Measurements from ENCODE around the gene DHX8.

DHX8 gene

GRCh38 chr17:43531082-43531378 is 47.3 kb downstream of the DHX8 start:
- Histone ChIP-seq H3K4me2 (ENCODE audit: low read depth, low read length, poor library complexity, severe bottlenecking) (no peak overlapping the region), H3K79me2 (ENCODE audit: insufficient read depth, low read length) (no peaks in the 10 kb centered on the region), H3K36me3 (ENCODE audit: insufficient read depth, low read length) (peaks cover 11% of the 10 kb centered on the region; the same call in 1 of the 2 replicates), H3K4me1 (ENCODE audit: insufficient read depth, low read length, poor library complexity, severe bottlenecking) (peaks cover 2% of the 10 kb centered on the region), H3F3A (ENCODE audit: low read depth) (no peaks in the 10 kb centered on the region), H3K4me3 (ENCODE audit: low read length, poor library complexity, severe bottlenecking) (no peak overlapping the region), H3K27me3 (ENCODE audit: insufficient read depth, low read length, poor library complexity, severe bottlenecking) (no peaks in the 10 kb centered on the region), H3K9ac (ENCODE audit: low read depth, low read length, poor library complexity, severe bottlenecking) (no peak overlapping the region), H3K9me3 (ENCODE audit: insufficient read depth, low read depth, low read length) (no peaks in the 10 kb centered on the region), H4K20me1 (ENCODE audit: insufficient read depth, low read length, poor library complexity, severe bottlenecking) (no peaks in the 10 kb centered on the region), H3K9me2 (replicated peaks; ENCODE audit: low read depth, low read length) (no peaks in the 10 kb centered on the region), H2AFZ (ENCODE audit: low read length) (no peak overlapping the region)
- TF ChIP-seq CTCF (conservative IDR thresholded peaks at IDR 0.05; ENCODE audit: low read length) (no peak), EZH2phosphoT487 (IDR thresholded peaks at IDR 0.05; ENCODE audit: borderline replicate concordance) (no peak)

DNA sequence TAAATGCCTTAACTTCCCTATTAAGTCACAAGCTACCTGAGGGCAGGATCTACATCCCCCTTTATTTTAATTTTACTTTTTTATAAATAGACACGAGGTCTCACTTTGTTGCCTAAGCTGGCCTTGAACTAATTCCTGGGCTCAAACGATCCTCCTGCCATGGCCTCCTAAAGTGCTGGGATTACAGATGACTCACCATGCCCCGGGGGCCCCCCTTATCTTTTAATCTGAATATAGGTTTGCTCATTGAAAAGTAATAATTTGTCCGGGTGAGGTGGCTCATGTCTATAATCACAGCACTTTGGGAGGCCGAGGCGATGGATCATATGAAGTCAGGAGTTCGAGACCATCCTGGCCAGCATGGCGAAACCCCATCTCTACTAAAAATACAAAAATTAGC is 48.2 kb downstream of the DHX8 start:
- no peaks in the 10 kb centered on the region for H3K9me2 ChIP-seq (replicated peaks; ENCODE audit: low read depth, low read length)
- no peak overlapping the region for H2AFZ ChIP-seq (ENCODE audit: low read length)
- H3F3A ChIP-seq (ENCODE audit: low read depth) = no peaks in the 10 kb centered on the region
- peaks cover 6% of the 10 kb centered on the region; the same call in 1 of the 2 replicates for H3K36me3 ChIP-seq (ENCODE audit: insufficient read depth, low read length)
- no peak overlapping the region for H3K4me3 ChIP-seq (ENCODE audit: low read length, poor library complexity, severe bottlenecking)
- no peak overlapping the region for H3K9ac ChIP-seq (ENCODE audit: low read depth, low read length, poor library complexity, severe bottlenecking)
- TF ChIP-seq CTCF (conservative IDR thresholded peaks at IDR 0.05; ENCODE audit: low read length) (no peak), EZH2phosphoT487 (IDR thresholded peaks at IDR 0.05; ENCODE audit: borderline replicate concordance) (no peak)
- no peaks in the 10 kb centered on the region for H4K20me1 ChIP-seq (ENCODE audit: insufficient read depth, low read length, poor library complexity, severe bottlenecking)
- H3K27me3 ChIP-seq (ENCODE audit: insufficient read depth, low read length, poor library complexity, severe bottlenecking) = no peaks in the 10 kb centered on the region
- H3K4me2 ChIP-seq (ENCODE audit: low read depth, low read length, poor library complexity, severe bottlenecking) = no peak overlapping the region
- peaks cover 6% of the 10 kb centered on the region for H3K4me1 ChIP-seq (ENCODE audit: insufficient read depth, low read length, poor library complexity, severe bottlenecking)
- no peaks in the 10 kb centered on the region for H3K79me2 ChIP-seq (ENCODE audit: insufficient read depth, low read length)
- H3K9me3 ChIP-seq (ENCODE audit: insufficient read depth, low read depth, low read length) = no peaks in the 10 kb centered on the region

DNA sequence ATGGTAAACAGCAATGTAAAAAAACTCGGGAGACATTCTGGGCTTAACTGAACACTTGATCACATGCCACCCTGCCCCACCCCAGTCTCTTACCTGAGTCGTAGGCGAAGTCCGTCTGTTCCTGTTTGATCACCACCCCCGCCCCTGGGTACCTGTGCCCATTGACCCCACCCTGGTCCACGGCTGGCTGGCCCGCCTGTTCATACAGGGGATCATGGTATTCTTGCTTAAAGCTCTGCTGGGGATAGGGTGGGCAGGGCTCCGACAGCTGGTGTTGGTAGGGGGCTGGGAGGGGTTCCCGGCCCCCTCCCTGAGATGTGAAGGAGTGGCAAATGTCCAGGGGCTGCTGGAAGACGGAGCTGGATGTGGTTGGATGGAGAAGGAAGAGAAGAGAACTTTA is 48.8 kb downstream of the DHX8 start:
- no peaks in the 10 kb centered on the region for H3K79me2 ChIP-seq (ENCODE audit: insufficient read depth, low read length)
- no peak overlapping the region for H2AFZ ChIP-seq (ENCODE audit: low read length)
- TF ChIP-seq CTCF (conservative IDR thresholded peaks at IDR 0.05; ENCODE audit: low read length) (no peak), EZH2phosphoT487 (IDR thresholded peaks at IDR 0.05; ENCODE audit: borderline replicate concordance) (no peak)
- no peaks in the 10 kb centered on the region for H3K27me3 ChIP-seq (ENCODE audit: insufficient read depth, low read length, poor library complexity, severe bottlenecking)
- no peaks in the 10 kb centered on the region for H3K9me2 ChIP-seq (replicated peaks; ENCODE audit: low read depth, low read length)
- peaks cover 6% of the 10 kb centered on the region; the same call in 1 of the 2 replicates for H3K36me3 ChIP-seq (ENCODE audit: insufficient read depth, low read length)
- H3K9ac ChIP-seq (ENCODE audit: low read depth, low read length, poor library complexity, severe bottlenecking) = no peak overlapping the region
- no peak overlapping the region for H3K4me2 ChIP-seq (ENCODE audit: low read depth, low read length, poor library complexity, severe bottlenecking)
- no peaks in the 10 kb centered on the region for H3K9me3 ChIP-seq (ENCODE audit: insufficient read depth, low read depth, low read length)
- no peaks in the 10 kb centered on the region for H3F3A ChIP-seq (ENCODE audit: low read depth)
- H3K4me1 ChIP-seq (ENCODE audit: insufficient read depth, low read length, poor library complexity, severe bottlenecking) = peaks cover 6% of the 10 kb centered on the region
- H3K4me3 ChIP-seq (ENCODE audit: low read length, poor library complexity, severe bottlenecking) = no peak overlapping the region
- H4K20me1 ChIP-seq (ENCODE audit: insufficient read depth, low read length, poor library complexity, severe bottlenecking) = no peaks in the 10 kb centered on the region

All from Loucy (cell line).